Kidney capillary endothelial cell (primary cell): Measurements from ENCODE around the gene CDCA8.
A peak's percentile ranks its signal among the peaks of the same experiment; 100 is the strongest.
"Not testable (repeated sequence)": the region's sequence is repeated elsewhere in the genome, so short reads cannot be mapped to it uniquely, and the experiment has no call there.

Experiments
- DNase-seq: peaks from one replicate; pipeline ENCODE4 v3.0.0-alpha.2; 2018; ENCODE audit warnings: low spot score

CDCA8 gene

GRCh38 chr1:37673920-37674319 is 18.4 kb upstream of the CDCA8 start:
- no peak for DNase-seq

- DNase-seq, result no peak
These were observed 15.8 kb upstream of the CDCA8 start for GRCh38 chr1:37676281-37677142.

- DNase-seq, result no peak
These were observed 15.2 kb upstream of the CDCA8 start for GRCh38 chr1:37677143-37677439.

- DNase-seq, result no peak
These were observed 14.5 kb upstream of the CDCA8 start for GRCh38 chr1:37677808-37678207.

GRCh38 chr1:37680933-37681332 is 11.4 kb upstream of the CDCA8 start:
- no peak for DNase-seq

- DNase-seq, result peak; percentile 73
These were observed 9.9 kb upstream of the CDCA8 start for GRCh38 chr1:37682334-37682987.

- DNase-seq, result not testable (repeated sequence)
These were observed 8.1 kb upstream of the CDCA8 start for GRCh38 chr1:37684182-37684581.

GRCh38 chr1:37685722-37686121 is 6.6 kb upstream of the CDCA8 start:
- DNase-seq, result no peak

- DNase-seq, result not testable (repeated sequence)
These were observed 4.6 kb upstream of the CDCA8 start for GRCh38 chr1:37687764-37688163.

- no peak for DNase-seq
These were observed 3.4 kb upstream of the CDCA8 start for GRCh38 chr1:37688926-37689325.

- peak; percentile 29 for DNase-seq
These were observed 729 bp upstream of the CDCA8 start for GRCh38 chr1:37691497-37692077.

GRCh38 chr1:37692834-37693175 is 489 bp downstream of the CDCA8 start:
- DNase-seq, result no peak

GRCh38 chr1:37697090-37697489 is 4.8 kb downstream of the CDCA8 start:
- DNase-seq, result no peak

GRCh38 chr1:37697737-37698136 is 5.4 kb downstream of the CDCA8 start:
- no peak for DNase-seq

- DNase-seq, result no peak
These were observed 6.8 kb downstream of the CDCA8 start for GRCh38 chr1:37699147-37699546.

- no peak for DNase-seq
These were observed 8.7 kb downstream of the CDCA8 start for GRCh38 chr1:37701051-37701450.

- no peak for DNase-seq
These were observed 10.7 kb downstream of the CDCA8 start for GRCh38 chr1:37703061-37703460.

- DNase-seq, result no peak
These were observed 12.7 kb downstream of the CDCA8 start for GRCh38 chr1:37704966-37705365.

GRCh38 chr1:37705399-37705798 is 13.1 kb downstream of the CDCA8 start:
- no peak for DNase-seq

GRCh38 chr1:37708471-37708870 is 16.2 kb downstream of the CDCA8 start:
- no peak for DNase-seq

GRCh38 chr1:37714226-37714625 is 21.9 kb downstream of the CDCA8 start:
- DNase-seq, result no peak

GRCh38 chr1:37714689-37715088 is 22.4 kb downstream of the CDCA8 start:
- no peak for DNase-seq

GRCh38 chr1:37716321-37716720 is 24.0 kb downstream of the CDCA8 start:
- no peak for DNase-seq

- no peak for DNase-seq
These were observed 25.3 kb downstream of the CDCA8 start for GRCh38 chr1:37717631-37718030.
